GM23338 (cell line): ENCODE measurements around the gene MICAL2.

Experiments used
- CREB1 ChIP-seq: fragments of 250-450 bp; sonication (Bioruptor Pico); IDR thresholded peaks from 2 replicates; pipeline ENCODE4 v1.5.0; 2020; ENCODE audit warnings: low read depth, mild to moderate bottlenecking, moderate library complexity
- EZH2 ChIP-seq: fragments of 200-600 bp; sonication (generic); IDR thresholded peaks from one replicate; pipeline ENCODE4 v1.8.0; 2017; ENCODE audit warnings: antibody characterized with exemption, mild to moderate bottlenecking, low read depth; ENCODE audit not compliant: unreplicated experiment
- EZH2phosphoT487 ChIP-seq: fragments of 200-600 bp; sonication (generic); IDR thresholded peaks from one replicate; pipeline ENCODE4 v1.8.1; 2018; ENCODE audit warnings: antibody characterized with exemption; ENCODE audit not compliant: unreplicated experiment
- JUNB ChIP-seq: IDR thresholded peaks from one replicate; pipeline ENCODE4 v1.6.1; 2016; ENCODE audit warnings: antibody characterized with exemption; ENCODE audit not compliant: unreplicated experiment
- NANOG ChIP-seq: IDR thresholded peaks from 2 replicates; pipeline ENCODE4 v1.6.1; 2016; ENCODE audit warnings: antibody characterized with exemption, borderline replicate concordance
- POLR2AphosphoS5 ChIP-seq: IDR thresholded peaks from 2 replicates; pipeline ENCODE4 v1.6.1; 2016; ENCODE audit warnings: antibody characterized with exemption, low read depth
- STAT1 ChIP-seq: IDR thresholded peaks from one replicate; pipeline ENCODE4 v1.6.1; 2016; ENCODE audit warnings: antibody characterized with exemption; ENCODE audit not compliant: unreplicated experiment
- TF ChIP-seq, protein P1 (sequence below), 2 experiments: fragments of 200-600 bp in 1 of 2; sonication (generic) in 1 of 2; conservative IDR thresholded peaks; 2 replicates each; pipeline versions ENCODE4 v1.5.1 to v1.6.1; 2016 to 2017; ENCODE audit warnings: antibody characterized with exemption in 2 of 2, low read depth in 2 of 2, mild to moderate bottlenecking in 2 of 2, moderate library complexity in 1 of 2
- TF ChIP-seq, protein P2 (sequence below): IDR thresholded peaks from one replicate; pipeline ENCODE4 v1.6.1; 2018; ENCODE audit warnings: antibody characterized with exemption; ENCODE audit not compliant: unreplicated experiment
- TF ChIP-seq, protein P3 (sequence below): IDR thresholded peaks from 2 replicates; pipeline ENCODE4 v1.6.1; 2016; ENCODE audit warnings: antibody characterized with exemption

DNA sequence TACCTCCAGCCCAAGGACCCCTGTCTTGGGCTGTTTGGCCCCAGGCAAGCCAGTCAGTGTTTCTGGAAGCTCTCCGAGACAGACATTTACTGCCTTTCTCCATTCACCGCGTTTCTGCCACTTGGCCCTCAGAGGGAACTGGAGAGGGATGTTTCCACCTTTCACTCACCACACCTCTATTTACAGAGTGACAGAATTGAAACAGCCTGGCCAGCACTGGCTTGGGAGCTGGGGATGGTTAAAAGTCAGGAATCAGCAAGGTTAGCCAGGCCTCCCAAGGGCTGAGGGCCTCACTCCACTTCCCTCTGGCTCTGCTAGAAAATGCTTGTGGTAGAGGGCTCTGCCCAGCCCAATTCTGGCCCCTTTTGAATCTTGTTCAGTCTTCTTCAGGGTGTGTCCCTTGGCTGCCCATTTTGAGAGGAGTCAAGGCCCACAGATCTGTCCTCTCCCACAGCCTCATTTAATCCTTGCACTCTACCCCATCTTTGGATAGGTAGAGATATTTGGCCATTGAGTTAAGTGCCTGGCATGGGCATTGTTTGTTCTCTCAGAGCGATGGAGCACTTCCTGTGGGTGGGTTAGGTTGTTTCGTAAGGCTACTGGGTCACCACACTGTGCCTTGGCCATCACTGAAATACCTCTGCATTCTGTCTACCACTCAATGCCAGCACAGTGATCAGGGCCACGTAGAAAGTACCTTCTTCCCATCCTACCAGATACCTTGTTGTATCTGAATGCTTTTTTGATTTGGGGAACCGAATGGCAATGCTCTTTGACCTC is 119.2 kb downstream of the MICAL2 start:
- TF ChIP-seq, protein P1, sequence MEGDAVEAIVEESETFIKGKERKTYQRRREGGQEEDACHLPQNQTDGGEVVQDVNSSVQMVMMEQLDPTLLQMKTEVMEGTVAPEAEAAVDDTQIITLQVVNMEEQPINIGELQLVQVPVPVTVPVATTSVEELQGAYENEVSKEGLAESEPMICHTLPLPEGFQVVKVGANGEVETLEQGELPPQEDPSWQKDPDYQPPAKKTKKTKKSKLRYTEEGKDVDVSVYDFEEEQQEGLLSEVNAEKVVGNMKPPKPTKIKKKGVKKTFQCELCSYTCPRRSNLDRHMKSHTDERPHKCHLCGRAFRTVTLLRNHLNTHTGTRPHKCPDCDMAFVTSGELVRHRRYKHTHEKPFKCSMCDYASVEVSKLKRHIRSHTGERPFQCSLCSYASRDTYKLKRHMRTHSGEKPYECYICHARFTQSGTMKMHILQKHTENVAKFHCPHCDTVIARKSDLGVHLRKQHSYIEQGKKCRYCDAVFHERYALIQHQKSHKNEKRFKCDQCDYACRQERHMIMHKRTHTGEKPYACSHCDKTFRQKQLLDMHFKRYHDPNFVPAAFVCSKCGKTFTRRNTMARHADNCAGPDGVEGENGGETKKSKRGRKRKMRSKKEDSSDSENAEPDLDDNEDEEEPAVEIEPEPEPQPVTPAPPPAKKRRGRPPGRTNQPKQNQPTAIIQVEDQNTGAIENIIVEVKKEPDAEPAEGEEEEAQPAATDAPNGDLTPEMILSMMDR (conservative IDR thresholded peaks at IDR 0.05; ENCODE audit: low read depth in 2 of 2) = no peak
- TF ChIP-seq EZH2 (no peak), POLR2AphosphoS5 (no peak), EZH2phosphoT487 (no peak), JUNB (no peak), CREB1 (CRISPR knock-in tag) (no peak), NANOG (no peak), STAT1 (no peak)
- TF ChIP-seq, protein P2, sequence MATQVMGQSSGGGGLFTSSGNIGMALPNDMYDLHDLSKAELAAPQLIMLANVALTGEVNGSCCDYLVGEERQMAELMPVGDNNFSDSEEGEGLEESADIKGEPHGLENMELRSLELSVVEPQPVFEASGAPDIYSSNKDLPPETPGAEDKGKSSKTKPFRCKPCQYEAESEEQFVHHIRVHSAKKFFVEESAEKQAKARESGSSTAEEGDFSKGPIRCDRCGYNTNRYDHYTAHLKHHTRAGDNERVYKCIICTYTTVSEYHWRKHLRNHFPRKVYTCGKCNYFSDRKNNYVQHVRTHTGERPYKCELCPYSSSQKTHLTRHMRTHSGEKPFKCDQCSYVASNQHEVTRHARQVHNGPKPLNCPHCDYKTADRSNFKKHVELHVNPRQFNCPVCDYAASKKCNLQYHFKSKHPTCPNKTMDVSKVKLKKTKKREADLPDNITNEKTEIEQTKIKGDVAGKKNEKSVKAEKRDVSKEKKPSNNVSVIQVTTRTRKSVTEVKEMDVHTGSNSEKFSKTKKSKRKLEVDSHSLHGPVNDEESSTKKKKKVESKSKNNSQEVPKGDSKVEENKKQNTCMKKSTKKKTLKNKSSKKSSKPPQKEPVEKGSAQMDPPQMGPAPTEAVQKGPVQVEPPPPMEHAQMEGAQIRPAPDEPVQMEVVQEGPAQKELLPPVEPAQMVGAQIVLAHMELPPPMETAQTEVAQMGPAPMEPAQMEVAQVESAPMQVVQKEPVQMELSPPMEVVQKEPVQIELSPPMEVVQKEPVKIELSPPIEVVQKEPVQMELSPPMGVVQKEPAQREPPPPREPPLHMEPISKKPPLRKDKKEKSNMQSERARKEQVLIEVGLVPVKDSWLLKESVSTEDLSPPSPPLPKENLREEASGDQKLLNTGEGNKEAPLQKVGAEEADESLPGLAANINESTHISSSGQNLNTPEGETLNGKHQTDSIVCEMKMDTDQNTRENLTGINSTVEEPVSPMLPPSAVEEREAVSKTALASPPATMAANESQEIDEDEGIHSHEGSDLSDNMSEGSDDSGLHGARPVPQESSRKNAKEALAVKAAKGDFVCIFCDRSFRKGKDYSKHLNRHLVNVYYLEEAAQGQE = no peak
- TF ChIP-seq, protein P3, sequence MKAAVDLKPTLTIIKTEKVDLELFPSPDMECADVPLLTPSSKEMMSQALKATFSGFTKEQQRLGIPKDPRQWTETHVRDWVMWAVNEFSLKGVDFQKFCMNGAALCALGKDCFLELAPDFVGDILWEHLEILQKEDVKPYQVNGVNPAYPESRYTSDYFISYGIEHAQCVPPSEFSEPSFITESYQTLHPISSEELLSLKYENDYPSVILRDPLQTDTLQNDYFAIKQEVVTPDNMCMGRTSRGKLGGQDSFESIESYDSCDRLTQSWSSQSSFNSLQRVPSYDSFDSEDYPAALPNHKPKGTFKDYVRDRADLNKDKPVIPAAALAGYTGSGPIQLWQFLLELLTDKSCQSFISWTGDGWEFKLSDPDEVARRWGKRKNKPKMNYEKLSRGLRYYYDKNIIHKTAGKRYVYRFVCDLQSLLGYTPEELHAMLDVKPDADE = no peak
